GM21576 (cell line): ENCODE measurements around the gene ACSM4.
"Not testable (repeated sequence)": the region's sequence is repeated elsewhere in the genome, so short reads cannot be mapped to it uniquely, and the experiment has no call there.

ENCODE experiments used
- ATAC-seq: cut with Tn5 transposase; IDR thresholded peaks from one replicate; pipeline ENCODE4 v1.9.1; 2021; ENCODE audit warnings: mild to moderate bottlenecking, moderate library complexity; ENCODE audit not compliant: unreplicated experiment

ACSM4 gene

DNA sequence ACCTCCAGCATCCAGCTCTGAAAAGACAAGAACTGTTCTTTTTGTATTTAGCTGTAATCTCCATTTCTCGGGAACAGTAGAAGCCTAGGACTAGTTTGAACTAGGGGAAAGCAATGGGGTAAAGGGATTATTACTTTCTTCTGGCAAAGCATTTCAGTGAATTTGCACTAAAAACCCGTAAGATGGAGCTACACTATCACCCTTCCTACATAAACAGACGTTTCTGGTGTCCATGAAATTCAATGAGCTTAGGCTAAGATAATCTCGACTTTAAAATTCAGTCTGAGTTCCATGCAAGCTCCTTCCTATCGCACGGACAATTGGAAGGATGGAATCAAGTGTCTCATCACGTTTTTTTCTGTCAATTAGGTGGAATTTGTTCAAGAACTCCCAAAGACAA, 24.0 kb downstream of the ACSM4 start:
- no peak for ATAC-seq

DNA sequence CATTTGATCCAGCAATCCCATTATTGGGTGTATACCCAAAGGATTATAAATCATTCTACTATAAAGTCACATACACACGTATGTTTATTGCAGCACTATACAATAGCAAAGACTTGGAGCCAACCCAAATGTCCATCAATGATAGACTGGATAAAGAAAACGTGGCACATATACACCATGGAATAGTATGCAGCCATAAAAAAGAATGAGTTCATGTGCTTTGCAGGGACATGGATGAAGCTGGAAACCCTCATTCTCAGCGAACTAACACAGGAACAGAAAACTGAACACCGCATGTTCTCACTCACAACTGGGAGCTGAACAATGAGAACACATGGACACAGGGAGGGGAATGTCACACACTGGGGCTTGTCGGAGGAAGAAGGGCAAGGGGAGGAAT, 33.9 kb downstream of the ACSM4 start:
- ATAC-seq, result not testable (repeated sequence)

DNA sequence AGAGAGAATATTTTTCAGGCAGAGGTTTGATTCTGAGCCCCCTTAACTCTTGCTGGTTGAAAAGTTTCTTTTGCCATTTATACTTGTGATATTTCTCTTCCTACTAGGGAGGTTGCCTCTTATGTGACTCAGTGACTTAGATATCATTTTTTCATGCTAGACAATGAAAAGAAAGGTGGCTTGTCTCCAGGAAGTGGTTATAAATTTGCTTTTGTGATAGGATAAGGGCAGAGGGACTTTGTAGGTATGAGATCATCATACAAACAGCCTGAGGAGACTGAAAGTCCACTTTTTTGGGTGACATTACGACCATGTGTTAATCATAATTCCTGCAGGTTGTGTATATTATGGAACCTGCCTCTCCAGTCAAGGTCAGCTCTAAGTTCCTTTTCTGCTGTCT, 35.8 kb downstream of the ACSM4 start:
- ATAC-seq, result no peak

DNA sequence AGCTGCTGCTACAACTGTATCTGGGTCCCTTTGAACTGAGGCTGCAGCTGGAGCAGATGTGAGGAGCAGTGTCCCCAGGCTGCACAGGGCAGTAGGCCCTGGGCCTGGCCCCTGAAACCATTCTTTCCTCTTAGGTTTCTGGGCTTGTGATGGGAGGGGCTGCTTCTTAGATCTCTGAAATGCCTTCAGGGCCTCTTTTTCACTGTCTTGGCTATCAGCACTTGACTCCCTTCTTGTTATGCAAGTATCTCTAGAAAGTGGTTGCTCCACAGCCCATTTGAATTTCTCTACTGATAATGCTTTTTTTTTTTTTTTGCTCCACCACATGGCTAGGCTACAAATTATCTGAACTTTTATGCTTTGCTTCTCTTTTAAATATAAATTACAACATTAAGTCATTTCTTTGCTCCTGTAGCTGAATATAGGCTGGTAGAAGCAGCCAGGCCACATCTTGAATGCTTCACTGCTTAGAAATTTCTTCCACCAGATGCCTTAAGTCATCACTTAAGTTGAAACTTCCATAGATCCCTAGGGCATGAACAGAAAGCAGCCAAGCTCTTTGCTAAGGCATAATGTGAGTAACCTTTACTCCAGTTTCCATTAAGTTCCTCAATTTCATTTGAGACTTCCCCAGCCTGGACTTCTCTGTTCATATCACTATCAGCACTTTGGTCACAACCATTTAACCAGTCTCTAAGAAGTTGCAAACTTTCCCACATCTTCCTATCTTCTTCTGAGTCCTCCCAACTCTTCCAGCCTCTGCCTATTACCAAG, 41.1 kb downstream of the ACSM4 start:
- no peak for ATAC-seq

DNA sequence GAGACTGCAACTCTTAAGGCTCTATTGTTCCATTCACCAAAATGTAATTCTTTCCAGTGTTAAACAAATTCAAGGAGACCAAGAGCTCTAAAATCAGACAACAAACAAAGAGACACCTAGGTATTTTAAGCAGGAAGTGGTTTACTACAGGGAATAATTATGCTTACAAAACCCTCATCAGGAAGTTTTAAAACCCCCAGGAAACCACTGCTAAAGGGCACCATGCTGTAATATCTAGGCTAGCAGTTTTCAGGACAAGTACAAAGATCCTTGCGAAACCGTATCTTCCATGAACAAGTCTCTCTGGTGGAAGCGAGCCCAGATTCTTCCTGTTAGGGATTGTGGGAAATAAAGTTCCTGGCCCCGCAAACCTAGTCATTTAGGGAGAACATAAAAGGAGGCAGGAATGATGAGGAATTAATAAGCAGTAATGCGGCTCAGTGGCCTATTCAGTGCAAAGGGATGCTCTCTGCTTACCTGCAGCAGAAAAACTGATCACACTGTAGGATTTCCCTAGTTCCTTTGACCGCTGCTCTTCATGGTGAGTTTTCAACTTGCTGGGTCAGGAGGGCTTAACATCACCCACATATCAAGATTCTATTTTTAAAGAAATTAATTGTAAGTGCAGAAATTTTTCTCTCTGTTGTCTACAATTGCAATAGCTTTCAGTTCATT, 42.8 kb downstream of the ACSM4 start:
- no peak for ATAC-seq

DNA sequence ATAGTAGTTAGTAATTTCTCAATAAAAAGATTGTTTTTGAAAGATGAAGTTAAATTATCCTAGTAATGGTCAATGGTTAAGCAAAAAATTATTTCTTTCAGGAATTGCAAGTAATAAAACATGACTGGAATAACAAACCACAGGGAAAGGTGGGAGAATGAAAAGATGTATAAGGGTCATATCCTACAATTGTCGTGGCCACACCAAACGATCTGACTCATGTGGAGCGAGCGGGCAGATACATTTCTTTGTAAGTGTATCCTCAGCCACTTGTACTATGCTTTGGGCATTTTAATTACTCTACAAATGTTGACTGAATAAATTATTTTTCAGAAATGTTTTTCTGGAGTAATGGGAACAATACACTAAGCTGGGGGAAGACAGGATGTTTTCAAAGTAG, 45.5 kb downstream of the ACSM4 start:
- ATAC-seq, result no peak

DNA sequence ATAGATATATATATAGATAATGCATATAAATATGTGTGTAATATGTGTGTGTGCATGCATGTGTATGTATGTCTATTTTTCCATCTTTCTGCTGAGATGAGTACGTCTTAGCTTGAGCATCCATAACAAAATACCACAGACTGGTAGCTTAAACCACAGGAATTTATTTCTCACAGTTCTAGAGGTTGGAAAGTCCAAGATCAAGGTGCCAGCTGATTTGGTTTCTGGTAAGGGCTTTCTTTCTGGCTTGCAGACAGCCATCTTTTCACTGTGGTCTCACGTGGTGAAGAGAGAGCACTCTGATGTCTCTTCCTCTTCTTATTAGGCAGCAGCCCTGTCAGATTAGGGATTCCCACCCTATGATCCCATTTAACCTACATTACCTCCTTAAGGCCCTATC, 47.3 kb downstream of the ACSM4 start:
- no peak for ATAC-seq

DNA sequence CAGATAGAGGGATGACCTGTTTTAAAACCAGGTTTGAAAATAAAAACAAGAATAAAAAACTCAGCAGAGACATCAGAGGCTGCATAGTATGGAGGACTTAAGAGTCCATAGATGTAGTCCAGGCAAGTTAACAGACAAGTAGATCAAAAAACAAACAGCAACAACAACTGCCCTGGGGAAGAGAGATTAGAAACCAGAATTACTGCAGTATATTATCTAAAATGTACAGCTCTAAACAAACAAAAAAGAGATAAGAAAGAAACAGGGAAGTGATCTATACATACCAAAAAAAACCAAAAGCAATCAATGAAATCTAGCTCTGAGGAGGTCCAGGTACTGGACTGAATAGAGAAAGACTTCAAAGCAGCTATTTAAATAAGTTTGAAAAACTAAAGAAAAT, 48.8 kb downstream of the ACSM4 start:
- ATAC-seq, result no peak

DNA sequence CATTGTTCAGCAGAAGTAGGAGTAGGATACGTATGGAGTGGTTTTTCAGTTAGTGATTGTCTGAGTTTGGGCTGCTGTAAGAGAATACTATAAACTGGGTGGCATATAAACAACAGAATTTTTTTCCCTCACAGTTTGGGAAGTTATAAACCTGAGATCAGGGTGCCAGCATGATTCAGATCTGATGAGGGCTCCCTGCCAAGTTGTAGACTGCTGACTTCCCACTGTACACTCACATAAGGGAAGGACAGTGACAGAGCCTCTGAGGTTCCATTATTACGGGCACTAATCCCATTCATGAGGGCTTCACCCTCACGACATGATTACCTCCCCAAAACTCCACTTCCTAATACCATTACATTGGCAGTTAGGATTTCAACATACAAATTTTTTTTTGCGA, 50.7 kb downstream of the ACSM4 start:
- no peak for ATAC-seq

DNA sequence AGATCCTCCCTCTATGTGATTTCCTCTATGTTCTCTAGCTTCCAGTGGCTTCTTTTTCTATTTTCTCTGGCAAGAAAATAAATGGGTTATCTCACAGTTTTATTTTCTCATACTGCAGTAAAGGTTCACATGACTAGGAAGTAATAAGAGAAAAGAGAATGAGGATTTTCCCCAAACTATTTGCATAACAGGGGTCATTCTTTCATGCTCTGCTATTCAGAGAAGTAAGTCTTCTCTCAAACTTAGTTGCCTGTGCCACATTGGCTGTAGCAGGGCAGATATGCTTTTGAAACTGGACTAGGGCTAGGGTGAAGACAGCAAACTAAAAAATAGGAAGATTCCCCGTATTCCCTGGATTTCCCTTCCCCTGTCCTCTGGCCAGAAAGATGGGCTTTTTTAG, 57.4 kb downstream of the ACSM4 start:
- ATAC-seq, result no peak

DNA sequence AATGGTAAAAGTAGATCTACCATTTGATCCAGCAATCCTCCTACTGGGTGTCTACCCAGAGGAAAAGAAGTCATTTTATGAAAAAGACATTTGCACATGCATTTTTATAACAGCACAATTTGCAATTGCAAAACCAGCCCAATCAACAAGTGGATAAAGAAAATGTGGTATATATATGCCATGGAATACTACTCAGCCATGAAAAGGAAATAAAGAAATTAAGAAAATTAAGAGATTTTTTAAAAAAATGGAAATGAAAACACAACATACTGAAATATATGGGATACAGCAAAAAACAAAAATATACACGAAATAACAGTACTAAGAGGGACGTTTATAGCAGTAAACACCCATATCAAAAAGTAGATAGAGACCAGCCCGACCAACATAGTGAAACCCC, 58.9 kb downstream of the ACSM4 start:
- ATAC-seq, result no peak

DNA sequence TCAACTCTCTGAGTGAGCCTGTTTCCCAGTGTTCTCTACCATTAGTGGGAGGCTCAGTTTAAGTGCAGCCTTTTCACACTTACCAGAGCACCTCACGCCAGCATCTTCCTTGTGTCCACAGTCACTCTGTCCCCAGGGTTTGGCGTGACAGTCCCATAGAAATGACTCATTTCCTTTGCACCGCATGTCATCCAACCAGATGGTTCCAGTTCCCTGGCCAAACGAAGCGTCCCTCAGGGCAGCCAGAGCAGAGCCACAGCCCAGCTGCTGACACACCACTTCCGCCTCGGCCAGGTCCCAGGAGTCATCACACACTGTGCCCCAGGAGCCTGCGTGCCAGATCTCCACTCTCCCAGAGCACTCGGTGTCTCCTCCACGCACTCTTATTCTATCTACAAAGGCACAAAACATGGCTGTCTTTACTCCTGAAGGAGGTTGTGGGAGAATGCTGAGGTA, 65.4 kb downstream of the ACSM4 start:
- peak; percentile 33 for ATAC-seq

DNA sequence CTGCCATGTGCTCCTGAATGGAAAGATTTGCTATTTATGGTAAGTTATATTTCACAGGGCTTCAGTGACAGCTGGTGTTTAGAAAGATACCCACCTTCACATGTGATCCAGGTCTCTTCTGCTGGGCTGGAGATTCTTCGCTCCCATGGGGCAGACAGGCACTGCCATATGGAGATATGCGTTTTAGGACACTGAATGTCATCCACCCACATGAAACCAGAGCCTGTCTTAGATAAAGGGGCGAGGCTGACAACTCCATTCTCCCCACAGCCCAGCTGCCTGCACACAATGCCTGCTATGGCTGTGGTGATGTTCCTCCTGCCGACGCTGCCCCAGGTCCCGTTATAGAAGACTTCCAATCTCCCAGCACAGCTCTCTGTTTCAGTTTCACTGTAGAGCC, 69.4 kb downstream of the ACSM4 start:
- no peak for ATAC-seq

DNA sequence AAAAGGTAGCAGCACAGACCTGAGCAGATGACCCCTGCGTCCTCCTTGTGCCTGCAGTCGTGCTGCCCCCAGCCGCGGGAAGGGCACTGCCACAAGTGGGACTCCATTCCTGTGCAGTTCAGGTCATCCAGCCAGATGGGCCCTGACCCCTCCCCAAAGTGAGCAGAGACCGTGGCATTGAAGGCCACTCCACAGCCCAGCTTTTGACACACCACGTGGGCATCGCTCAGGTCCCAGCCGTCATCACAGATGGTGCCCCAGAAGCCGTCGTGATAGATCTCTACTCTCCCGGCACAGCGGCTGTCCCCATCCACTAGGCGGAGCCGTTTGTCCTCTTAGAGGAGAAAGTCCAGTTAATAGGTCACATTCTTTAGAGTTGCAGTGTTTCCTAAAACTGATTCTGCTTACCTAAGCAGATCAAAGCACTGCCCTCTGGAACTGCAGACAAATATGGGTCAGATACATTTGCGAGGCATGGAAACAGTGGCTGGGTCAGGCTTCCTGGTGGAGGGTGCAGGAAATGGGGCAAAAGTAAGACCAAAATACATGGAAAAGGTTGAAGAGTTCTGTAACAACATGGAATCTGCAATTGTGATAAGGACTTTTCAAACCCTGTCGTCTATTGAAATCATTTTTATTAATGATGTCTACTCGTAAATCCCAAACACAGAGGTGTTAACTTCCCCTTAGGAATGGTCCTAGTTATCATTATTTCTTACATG, 70.7 kb downstream of the ACSM4 start:
- no peak for ATAC-seq

DNA sequence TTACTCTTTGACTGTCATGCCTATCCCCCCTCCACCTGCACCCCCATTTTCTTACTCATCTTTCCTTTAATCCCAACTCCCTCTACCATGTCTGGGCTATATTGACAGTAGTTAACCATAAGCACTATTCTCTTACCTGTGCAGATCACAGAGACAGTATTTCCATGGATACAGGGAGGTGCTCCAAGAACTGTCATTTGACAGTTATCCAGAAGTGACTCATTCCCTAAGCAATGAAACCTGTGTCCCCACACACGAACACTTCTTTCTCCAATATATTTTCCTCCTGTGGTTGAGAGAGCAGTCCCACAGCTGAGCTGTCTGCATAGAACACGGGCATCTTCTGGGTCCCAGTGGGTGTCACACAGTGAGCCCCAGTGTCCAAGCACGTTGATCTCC, 71.3 kb downstream of the ACSM4 start:
- ATAC-seq, result no peak

DNA sequence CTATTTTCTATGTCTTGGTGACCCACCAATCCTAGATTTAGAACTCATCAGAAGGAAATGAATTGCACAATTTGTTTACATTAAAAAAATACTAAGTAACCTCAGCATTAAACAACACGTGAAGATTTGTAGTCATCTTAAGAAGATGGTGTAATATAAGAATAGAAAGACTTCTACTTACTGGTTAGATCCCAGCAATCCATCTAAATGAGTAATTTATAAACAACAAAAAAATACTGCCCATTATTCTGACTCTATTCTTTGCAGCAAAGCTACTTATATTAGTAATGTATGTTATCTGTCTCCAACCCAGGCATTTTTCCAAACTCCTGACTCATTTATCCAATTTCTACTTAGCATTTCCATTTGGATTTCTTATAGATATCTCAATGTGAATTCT, 72.3 kb downstream of the ACSM4 start:
- ATAC-seq, result no peak
